ENCODE results near the gene IGLL5. TPM values are rescaled to one million over a fixed set of nuclear protein-coding genes. Genes with fewer than 3 reads are reported as not detected.

Gene IGLL5
- total RNA-seq, 1 experiment from 2014 or later, result not detected

- no TSS peak for BruUV-seq (replicated peaks)
Measured at GRCh38 chr22:22941831-22942510, 54.4 kb downstream of the IGLL5 start.

GRCh38 chr22:22942511-22943329 is 55.1 kb downstream of the IGLL5 start:
- peak; percentile 76 for TF ChIP-seq CTCF (IDR thresholded peaks at IDR 0.05; ENCODE audit: unreplicated experiment)
- Mint-ChIP-seq H3K27me3 (ENCODE audit: unreplicated experiment) (peaks cover 92% of the 10 kb centered on the region), H3K36me3 (ENCODE audit: insufficient read depth, unreplicated experiment) (no peaks in the 10 kb centered on the region), H3K4me3 (ENCODE audit: low read depth, unreplicated experiment) (no peak overlapping the region), H3K27ac (ENCODE audit: unreplicated experiment) (no peak overlapping the region), H3K9me3 (ENCODE audit: low read depth, unreplicated experiment) (no peaks in the 10 kb centered on the region), H3K4me1 (ENCODE audit: low read depth, unreplicated experiment) (no peaks in the 10 kb centered on the region)
- BruUV-seq (replicated peaks), result no TSS peak
- CTCF ChIA-PET, result interaction anchor here (0.5 to 2.2 kb wide), 4 partner anchors 11 to 529 kb away, joined by 3 to 4 read pairs (median 3); no protein-coding TSS in a partner anchor
- peak; percentile 63 for DNase-seq
- intact Hi-C loops (cut with micrococcal nuclease; ENCODE audit: unreplicated experiment), result no loop called here

More at GRCh38 chr22:22941831-22942510, 54.4 kb downstream of the IGLL5 start:
- H3K9me3 Mint-ChIP-seq (ENCODE audit: low read depth, unreplicated experiment), result no peaks in the 10 kb centered on the region
- CTCF ChIA-PET, result interaction anchor here (0.5 to 2.2 kb wide), 4 partner anchors 12 to 528 kb away, joined by 3 to 4 read pairs (median 3); no protein-coding TSS in a partner anchor
- H3K4me1 Mint-ChIP-seq (ENCODE audit: low read depth, unreplicated experiment), result no peaks in the 10 kb centered on the region
- H3K4me3 Mint-ChIP-seq (ENCODE audit: low read depth, unreplicated experiment), result no peak overlapping the region
- H3K27ac Mint-ChIP-seq (ENCODE audit: unreplicated experiment), result no peak overlapping the region
- no peak for DNase-seq
- peaks cover 92% of the 10 kb centered on the region for H3K27me3 Mint-ChIP-seq (ENCODE audit: unreplicated experiment)
- intact Hi-C loops (cut with micrococcal nuclease; ENCODE audit: unreplicated experiment), result no loop called here
- no peaks in the 10 kb centered on the region for H3K36me3 Mint-ChIP-seq (ENCODE audit: insufficient read depth, unreplicated experiment)
- TF ChIP-seq CTCF (IDR thresholded peaks at IDR 0.05; ENCODE audit: unreplicated experiment), result no peak

- Mint-ChIP-seq H3K27ac (ENCODE audit: unreplicated experiment) (no peak overlapping the region), H3K9me3 (ENCODE audit: low read depth, unreplicated experiment) (no peaks in the 10 kb centered on the region), H3K27me3 (ENCODE audit: unreplicated experiment) (peaks cover 85% of the 10 kb centered on the region), H3K4me1 (ENCODE audit: low read depth, unreplicated experiment) (no peaks in the 10 kb centered on the region), H3K36me3 (ENCODE audit: insufficient read depth, unreplicated experiment) (no peaks in the 10 kb centered on the region), H3K4me3 (ENCODE audit: low read depth, unreplicated experiment) (no peak overlapping the region)
- CTCF ChIA-PET, result interaction anchor here (0.7 kb wide), 1 partner anchor 160 kb away, joined by 7 read pairs; no protein-coding TSS in a partner anchor
- no peak for TF ChIP-seq CTCF (IDR thresholded peaks at IDR 0.05; ENCODE audit: unreplicated experiment)
- no TSS peak for BruUV-seq (replicated peaks)
- intact Hi-C loops (cut with micrococcal nuclease; ENCODE audit: unreplicated experiment), result no loop called here
- no peak for DNase-seq
Measured at GRCh38 chr22:22943521-22944267, 56.1 kb downstream of the IGLL5 start.

- no TSS peak for BruUV-seq (replicated peaks)
- DNase-seq, result no peak
- no peaks in the 10 kb centered on the region for H3K36me3 Mint-ChIP-seq (ENCODE audit: insufficient read depth, unreplicated experiment)
- peaks cover 85% of the 10 kb centered on the region for H3K27me3 Mint-ChIP-seq (ENCODE audit: unreplicated experiment)
- no peak overlapping the region for H3K27ac Mint-ChIP-seq (ENCODE audit: unreplicated experiment)
- intact Hi-C loops (cut with micrococcal nuclease; ENCODE audit: unreplicated experiment), result no loop called here
- no peaks in the 10 kb centered on the region for H3K9me3 Mint-ChIP-seq (ENCODE audit: low read depth, unreplicated experiment)
- CTCF ChIA-PET, result interaction anchor here (0.6 kb wide), 1 partner anchor 24 kb away, joined by 3 read pairs; no protein-coding TSS in a partner anchor
- H3K4me3 Mint-ChIP-seq (ENCODE audit: low read depth, unreplicated experiment), result no peak overlapping the region
- H3K4me1 Mint-ChIP-seq (ENCODE audit: low read depth, unreplicated experiment), result no peaks in the 10 kb centered on the region
- TF ChIP-seq CTCF (IDR thresholded peaks at IDR 0.05; ENCODE audit: unreplicated experiment), result no peak
Measured at GRCh38 chr22:22944268-22944985, 56.8 kb downstream of the IGLL5 start.
